Endothelial cell of umbilical vein (primary cell): ENCODE results near the gene HOXA1. TPM values are rescaled to one million over a fixed set of nuclear protein-coding genes. Genes with fewer than 3 reads are reported as not detected.

Source experiments
- BruUV-seq: library from RNA; stranded (reverse); fragments of 400-500 nt; replicated peaks from 2 replicates; lab custom pipeline; 2021; lab: Mats Ljungman, UMichigan
- CTCF ChIA-PET: fragments of 300-600, 350-600 bp; sonication (Branson Sonifier 250); formaldehyde crosslinking; loops from one replicate; lab custom pipeline; 2021; ENCODE audit warnings: antibody characterized with exemption, inconsistent platforms; lab: Charles Lee
- POLR2A ChIA-PET: fragments of 300-600, 350-600 bp; sonication (Branson Sonifier 250); formaldehyde crosslinking; loops from one replicate; lab custom pipeline; 2021; ENCODE audit warnings: antibody characterized with exemption, inconsistent platforms; lab: Charles Lee
- DNase-seq: peaks from one replicate; pipeline ENCODE4 v3.0.0-alpha.2; 2011; ENCODE audit warnings: low read depth, low spot score
- FAIRE-seq: peaks from 2 replicates; lab custom pipeline; 2011; peaks lifted over from hg19 to GRCh38; lab: Jason Lieb, UNC
- H2AFZ ChIP-seq: 2 replicates; pipeline ENCODE4 v1.6.0; 2012; ENCODE audit warnings: low read depth, low read length, control low read depth, inconsistent platforms
- H3K27ac ChIP-seq: 2 replicates; pipeline ENCODE4 v1.5.1; 2011; ENCODE audit warnings: low read depth, mild to moderate bottlenecking, control low read depth, low read length, moderate library complexity; ENCODE audit not compliant: insufficient read depth
- H3K27me3 ChIP-seq, 2 experiments: 2 replicates each; pipeline versions ENCODE4 v1.6.0 to v1.6.1; 2011; ENCODE audit warnings: low read length in 2 of 2, mixed read lengths in 1 of 2; ENCODE audit not compliant: control insufficient read depth in 2 of 2, insufficient read depth in 2 of 2
- H3K36me3 ChIP-seq, 2 experiments: 2 replicates in 1 of 2; 3 replicates in 1 of 2; pipeline ENCODE4 v1.5.1; 2011; ENCODE audit warnings: low read length in 2 of 2, mild to moderate bottlenecking in 1 of 2, moderate library complexity in 1 of 2; ENCODE audit not compliant: control insufficient read depth in 2 of 2, insufficient read depth in 2 of 2; ENCODE audit errors: extremely low read depth in 1 of 2
- H3K4me1 ChIP-seq: 3 replicates; pipeline ENCODE4 v1.5.1; 2011; ENCODE audit warnings: mild to moderate bottlenecking, low read length; ENCODE audit not compliant: control insufficient read depth, insufficient read depth; ENCODE audit errors: extremely low read depth
- H3K4me2 ChIP-seq: 2 replicates; pipeline ENCODE4 v1.6.1; 2011; ENCODE audit warnings: low read length, control low read depth, mixed read lengths; ENCODE audit not compliant: insufficient read depth
- H3K4me3 ChIP-seq, 3 experiments: fragments of 200-600 bp in 1 of 3; sonication (generic), shearing (Covaris generic) in 1 of 3; replicated peaks in 1 of 3; 2 replicates each; pipeline ENCODE4 v1.5.1; 2011 to 2016; ENCODE audit warnings: control low read depth in 3 of 3, low read length in 3 of 3, mild to moderate bottlenecking in 2 of 3, inconsistent platforms in 1 of 3, low read depth in 1 of 3, moderate library complexity in 1 of 3; ENCODE audit not compliant: insufficient read depth in 1 of 3
- H3K79me2 ChIP-seq: 2 replicates; pipeline ENCODE4 v1.6.0; 2012; ENCODE audit warnings: low read length, inconsistent platforms; ENCODE audit not compliant: control insufficient read depth, insufficient read depth
- H3K9ac ChIP-seq: replicated peaks from 2 replicates; pipeline ENCODE3; 2011; ENCODE audit warnings: low read length, control low read depth; ENCODE audit not compliant: insufficient read depth; ENCODE audit errors: extremely low read depth
- H3K9me1 ChIP-seq: replicated peaks from 3 replicates; pipeline ENCODE4 v1.6.0; 2011; ENCODE audit warnings: mild to moderate bottlenecking, low read length; ENCODE audit not compliant: control insufficient read depth, insufficient read depth; ENCODE audit errors: extremely low read depth
- H3K9me3 ChIP-seq: replicated peaks from 2 replicates; pipeline ENCODE4 v1.5.1; 2012; ENCODE audit warnings: low read length, inconsistent platforms; ENCODE audit not compliant: control insufficient read depth, insufficient read depth
- H4K20me1 ChIP-seq: replicated peaks from 2 replicates; pipeline ENCODE3; 2011; ENCODE audit warnings: mild to moderate bottlenecking, low read length; ENCODE audit not compliant: control insufficient read depth, insufficient read depth; ENCODE audit errors: extremely low read depth
- POLR2A ChIP-seq: IDR thresholded peaks from 2 replicates; pipeline ENCODE4 v1.6.1; 2012; ENCODE audit warnings: low read depth, mild to moderate bottlenecking, control low read depth, low read length
- dilution Hi-C: fragments of 300-500 bp; cut with MboI; formaldehyde crosslinking; loops from one replicate; pipeline ENCODE4 v1.15.0; 2019; ENCODE audit warnings: low sequenced_read_pairs; ENCODE audit not compliant: extremely low pct_ligation_motif_present
- intact Hi-C: fragments of 100-400 bp; cut with micrococcal nuclease; formaldehyde crosslinking; loops from one replicate; pipeline ENCODE4 v1.10.0; 2022
- polyA plus RNA-seq, 4 experiments: library from polyadenylated mRNA; depleted of rRNA in 3 of 4; stranded (reverse) in 3 of 4; unstranded in 1 of 4; fragments of >200 nt; gene quantifications; 2 replicates each; pipeline versions ENCODE4 v1.2.1 to v1.2.3, GENCODE V29; 2011 to 2012; ENCODE audit warnings: missing spikeins in 1 of 4
- total RNA-seq: library from RNA; stranded (reverse); gene quantifications from 2 replicates; pipeline ENCODE4 v1.2.3, GENCODE V29; 2021
- TF ChIP-seq, protein P1 (sequence below), 2 donors: IDR thresholded peaks; 1 replicate in 1 of 2; 2 replicates in 1 of 2; pipeline ENCODE4 v1.5.1; 2011; ENCODE audit warnings: low read length in 2 of 2, mild to moderate bottlenecking in 2 of 2, moderate library complexity in 2 of 2, control low read depth in 1 of 2, inconsistent platforms in 1 of 2, low read depth in 1 of 2; ENCODE audit not compliant: insufficient read depth in 1 of 2; ENCODE audit errors: extremely low read depth in 1 of 2

The HOXA1 gene
- total and polyA plus RNA-seq, 2 donors (not counting 3 experiments of a cell fraction or from before 2014, with no cell fraction given), result 1.2 to 2.4 TPM

GRCh38 chr7:27096768-27097514, 1.1 kb upstream of the HOXA1 start:
- BruUV-seq, result no TSS peak
- Histone ChIP-seq H4K20me1 (no peaks in the 10 kb centered on the region), H3K27me3 (no peaks in the 10 kb centered on the region), H3K27ac (peak overlapping the region; percentile 93), H3K79me2 (peaks cover 67% of the 10 kb centered on the region), H3K9ac (peak overlapping the region; percentile 90), H2AFZ (no peak overlapping the region), H3K4me2 (peak overlapping the region; percentile 74), H3K36me3 (peaks cover 0 to 3% of the 10 kb centered on the region in 2 experiments), H3K9me3 (no peaks in the 10 kb centered on the region), H3K4me3 (peak overlapping the region; percentile 80 to 92 (median 86)), H3K4me1 (peaks cover 50% of the 10 kb centered on the region), H3K9me1 (no peaks in the 10 kb centered on the region)
- CTCF ChIA-PET, result interaction anchor here (0.7 to 9.6 kb wide), 14 partner anchors 9 to 727 kb away, joined by 3 to 124 read pairs (median 4); partner anchors contain the start of gene HOXA5
- intact Hi-C loops, result loop anchor here (1.0 to 2.0 kb wide), 6 partner anchors 33 to 1241 kb away; partner anchors contain the start of genes HOXA4 and SKAP2
- peak; percentile 53 for TF ChIP-seq POLR2A
- TF ChIP-seq, protein P1, sequence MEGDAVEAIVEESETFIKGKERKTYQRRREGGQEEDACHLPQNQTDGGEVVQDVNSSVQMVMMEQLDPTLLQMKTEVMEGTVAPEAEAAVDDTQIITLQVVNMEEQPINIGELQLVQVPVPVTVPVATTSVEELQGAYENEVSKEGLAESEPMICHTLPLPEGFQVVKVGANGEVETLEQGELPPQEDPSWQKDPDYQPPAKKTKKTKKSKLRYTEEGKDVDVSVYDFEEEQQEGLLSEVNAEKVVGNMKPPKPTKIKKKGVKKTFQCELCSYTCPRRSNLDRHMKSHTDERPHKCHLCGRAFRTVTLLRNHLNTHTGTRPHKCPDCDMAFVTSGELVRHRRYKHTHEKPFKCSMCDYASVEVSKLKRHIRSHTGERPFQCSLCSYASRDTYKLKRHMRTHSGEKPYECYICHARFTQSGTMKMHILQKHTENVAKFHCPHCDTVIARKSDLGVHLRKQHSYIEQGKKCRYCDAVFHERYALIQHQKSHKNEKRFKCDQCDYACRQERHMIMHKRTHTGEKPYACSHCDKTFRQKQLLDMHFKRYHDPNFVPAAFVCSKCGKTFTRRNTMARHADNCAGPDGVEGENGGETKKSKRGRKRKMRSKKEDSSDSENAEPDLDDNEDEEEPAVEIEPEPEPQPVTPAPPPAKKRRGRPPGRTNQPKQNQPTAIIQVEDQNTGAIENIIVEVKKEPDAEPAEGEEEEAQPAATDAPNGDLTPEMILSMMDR (IDR thresholded peaks at IDR 0.05; ENCODE audit: extremely low read depth in 1 of 2, insufficient read depth in 1 of 2, low read depth in 1 of 2, low read length in 2 of 2), result no peak
- POLR2A ChIA-PET, result interaction anchor here (1.1 to 1.9 kb wide), 4 partner anchors 12 to 24 kb away, joined by 3 to 7 read pairs (median 4); no protein-coding TSS in a partner anchor
- dilution Hi-C loops, result no loop called here
- FAIRE-seq (peak; percentile 35), DNase-seq (peak; percentile 53)
